Astrocyte of the cerebellum (primary cell): Measurements from ENCODE around the gene DPYD.

Experiments used
- DNase-seq: peaks from one replicate; pipeline ENCODE4 v3.0.0-alpha.2; 2011; ENCODE audit warnings: low read depth
- H3K4me3 ChIP-seq: 2 replicates; pipeline ENCODE4 v1.5.1; 2011; ENCODE audit warnings: mild to moderate bottlenecking, low read depth, low read length, moderate library complexity
- in situ Hi-C: cut with HindIII; loops from 2 replicates; pipeline ENCODE4 v1.10.0; 2017; ENCODE audit warnings: low sequenced_read_pairs
- TF ChIP-seq, protein P1 (sequence below): IDR thresholded peaks from 2 replicates; pipeline ENCODE4 v1.5.1; 2012; ENCODE audit warnings: low read length, low read depth, moderate library complexity, mild to moderate bottlenecking; ENCODE audit errors: missing control alignments

DPYD gene

GRCh38 chr1:97069312-97069711 is 851.5 kb downstream of the DPYD start:
- no peak for DNase-seq
- in situ Hi-C loops: no loop called here
- TF ChIP-seq, protein P1, sequence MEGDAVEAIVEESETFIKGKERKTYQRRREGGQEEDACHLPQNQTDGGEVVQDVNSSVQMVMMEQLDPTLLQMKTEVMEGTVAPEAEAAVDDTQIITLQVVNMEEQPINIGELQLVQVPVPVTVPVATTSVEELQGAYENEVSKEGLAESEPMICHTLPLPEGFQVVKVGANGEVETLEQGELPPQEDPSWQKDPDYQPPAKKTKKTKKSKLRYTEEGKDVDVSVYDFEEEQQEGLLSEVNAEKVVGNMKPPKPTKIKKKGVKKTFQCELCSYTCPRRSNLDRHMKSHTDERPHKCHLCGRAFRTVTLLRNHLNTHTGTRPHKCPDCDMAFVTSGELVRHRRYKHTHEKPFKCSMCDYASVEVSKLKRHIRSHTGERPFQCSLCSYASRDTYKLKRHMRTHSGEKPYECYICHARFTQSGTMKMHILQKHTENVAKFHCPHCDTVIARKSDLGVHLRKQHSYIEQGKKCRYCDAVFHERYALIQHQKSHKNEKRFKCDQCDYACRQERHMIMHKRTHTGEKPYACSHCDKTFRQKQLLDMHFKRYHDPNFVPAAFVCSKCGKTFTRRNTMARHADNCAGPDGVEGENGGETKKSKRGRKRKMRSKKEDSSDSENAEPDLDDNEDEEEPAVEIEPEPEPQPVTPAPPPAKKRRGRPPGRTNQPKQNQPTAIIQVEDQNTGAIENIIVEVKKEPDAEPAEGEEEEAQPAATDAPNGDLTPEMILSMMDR: no peak
- no peak overlapping the region for H3K4me3 ChIP-seq

DNA sequence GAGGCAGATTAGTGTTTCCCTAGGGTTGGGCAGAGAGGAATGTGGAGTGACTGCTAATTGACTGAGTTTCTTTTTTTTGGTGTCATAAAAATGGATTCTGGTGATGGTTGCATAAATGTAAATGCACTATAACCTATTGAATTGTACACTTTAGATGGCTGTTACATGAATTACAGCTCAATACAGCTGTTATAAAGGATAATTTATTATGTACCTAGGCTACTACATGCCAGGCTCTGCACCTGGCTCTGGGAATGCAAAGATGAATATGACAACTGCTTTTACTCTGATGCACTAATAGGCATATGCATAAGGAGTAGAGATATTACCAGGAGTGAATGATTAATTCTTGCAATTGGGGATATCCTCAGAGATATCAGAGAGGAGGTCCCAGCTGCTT is 854.0 kb downstream of the DPYD start:
- H3K4me3 ChIP-seq: no peak overlapping the region
- in situ Hi-C loops: no loop called here
- DNase-seq: no peak
- TF ChIP-seq, protein P1: no peak

- in situ Hi-C loops: no loop called here
- DNase-seq: no peak
- TF ChIP-seq, protein P1: no peak
- no peak overlapping the region for H3K4me3 ChIP-seq
These were observed 857.3 kb downstream of the DPYD start for GRCh38 chr1:97063532-97063931.

- no peak overlapping the region for H3K4me3 ChIP-seq
- DNase-seq: no peak
These were observed 859.2 kb downstream of the DPYD start for GRCh38 chr1:97061604-97062003.

DNA sequence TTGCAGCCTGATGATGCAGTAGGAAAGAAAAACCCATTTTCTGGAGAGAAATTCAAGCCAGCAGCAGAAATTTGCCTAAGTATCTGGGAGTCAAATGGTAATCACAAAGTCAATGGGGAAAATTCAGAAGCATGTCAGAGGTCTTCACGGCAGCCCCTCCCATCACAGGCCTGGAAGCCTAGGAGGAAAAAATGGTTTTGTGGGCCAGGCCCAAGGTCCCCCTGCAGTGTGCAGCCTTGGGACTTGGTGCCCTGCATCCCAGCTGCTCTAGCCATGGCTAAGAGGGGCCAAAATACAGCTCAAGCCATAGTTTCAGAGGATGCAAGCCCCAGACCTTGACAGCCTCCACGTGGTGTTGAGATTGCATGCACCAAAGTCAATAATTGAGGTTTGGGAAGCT is 864.4 kb downstream of the DPYD start:
- in situ Hi-C loops: no loop called here
- TF ChIP-seq, protein P1: no peak
- no peak overlapping the region for H3K4me3 ChIP-seq
- DNase-seq: no peak

More at GRCh38 chr1:97061604-97062003, 859.2 kb downstream of the DPYD start:
- TF ChIP-seq, protein P1: no peak
- in situ Hi-C loops: no loop called here

GRCh38 chr1:97053268-97053667 is 867.6 kb downstream of the DPYD start:
- in situ Hi-C loops: no loop called here
- H3K4me3 ChIP-seq: no peak overlapping the region
- no peak for DNase-seq
- TF ChIP-seq, protein P1: no peak

DNA sequence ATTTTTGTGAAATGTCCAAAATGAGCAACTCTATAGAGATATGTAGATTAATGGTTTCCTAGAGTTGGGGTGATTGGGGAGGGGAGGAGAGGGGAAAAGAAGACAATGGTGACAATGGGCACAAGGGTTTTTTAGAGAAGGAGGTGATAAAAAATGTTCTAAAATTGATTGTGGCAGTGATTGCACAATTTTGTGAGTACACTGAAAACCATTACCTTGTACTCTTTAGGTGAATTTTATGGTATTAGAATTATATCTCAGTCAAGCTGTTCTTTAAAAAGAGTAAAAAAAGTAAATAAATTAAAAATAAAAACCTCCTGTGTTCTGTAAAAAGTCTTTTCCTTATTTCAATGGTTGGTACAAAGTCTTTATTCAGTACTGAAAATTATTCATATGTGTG is 869.0 kb downstream of the DPYD start:
- no peak for DNase-seq
- in situ Hi-C loops: no loop called here
- H3K4me3 ChIP-seq: no peak overlapping the region
- TF ChIP-seq, protein P1: no peak
